ENCODE measurements around the gene GLDC.

Gene GLDC

GRCh38 chr9:6490863-6491262 lies 154.7 kb downstream of the GLDC start:
- DNase-seq, result no peak

- DNase-seq, result no peak
Measured at GRCh38 chr9:6489099-6489498, 156.4 kb downstream of the GLDC start.

GRCh38 chr9:6488395-6488794 lies 157.1 kb downstream of the GLDC start:
- DNase-seq, result no peak

GRCh38 chr9:6484210-6484609 lies 161.3 kb downstream of the GLDC start:
- no peak for DNase-seq

Measured in stimulated activated CD4-positive, alpha-beta T cell treated with anti-CD3 and anti-CD28 coated beads, Interleukin-1b, Interleukin-23, amount 100 ng/mL, for 48 hours (primary cell).